K562 (cell line): ENCODE results near the gene GZMM. TPM values are rescaled to one million over a fixed set of nuclear protein-coding genes. Genes with fewer than 3 reads are reported as not detected.

Experiments used
- ATAC-seq: fragments of 200-7000 bp; cut with Tn5 transposase; 3 replicates; pipeline ENCODE4 v1.9.1; 2020; ENCODE audit warnings: moderate library complexity
- BruUV-seq: library from RNA; stranded (reverse); fragments of 400-500 nt; replicated peaks from 2 replicates; lab custom pipeline; 2021; lab: Mats Ljungman, UMichigan
- CTCF ChIA-PET: fragments of 300-600 bp; formaldehyde crosslinking; extraction: SDS; loops from one replicate; lab custom pipeline; 2021; ENCODE audit warnings: low intra/inter-chr PET ratio; lab: Yijun Ruan, JAX
- POLR2A ChIA-PET: fragments of 300-600, 350-650 bp; sonication (Branson Sonifier 250); formaldehyde crosslinking; extraction: SDS; loops from one replicate; lab custom pipeline; 2021; ENCODE audit warnings: antibody characterized with exemption, inconsistent platforms; lab: Yijun Ruan, JAX
- DNase-seq, 4 experiments: peaks; one replicate each; pipeline versions ENCODE4 v3.0.0 to v3.0.0-alpha.2; 2011 to 2018; ENCODE audit warnings: low spot score in 3 of 4, mixed read lengths in 3 of 4; ENCODE audit errors: extremely low read depth in 1 of 4
- FAIRE-seq: peaks from 2 replicates; lab custom pipeline; 2011; peaks lifted over from hg19 to GRCh38; lab: Jason Lieb, UNC
- H2AFZ ChIP-seq: 2 replicates; pipeline ENCODE4 v1.6.0; 2011; ENCODE audit warnings: low read depth, low read length, control low read depth, inconsistent platforms
- H3K27ac ChIP-seq: fragments of 200-600 bp; 3 replicates; pipeline ENCODE4 v1.8.0; 2011; ENCODE audit warnings: low read depth, mild to moderate bottlenecking, control low read depth, inconsistent platforms, low read length, moderate library complexity, mixed read lengths; ENCODE audit errors: extremely low read depth
- H3K27me3 ChIP-seq, 2 experiments: fragments of 300-600 bp in 1 of 2; 2 replicates in 1 of 2; 3 replicates in 1 of 2; pipeline versions ENCODE4 v1.6.0 to v1.8.0; 2011; ENCODE audit warnings: inconsistent platforms in 2 of 2, low read length in 2 of 2, mild to moderate bottlenecking in 1 of 2, mixed read lengths in 1 of 2, moderate library complexity in 1 of 2; ENCODE audit not compliant: control insufficient read depth in 2 of 2, insufficient read depth in 2 of 2
- H3K36me3 ChIP-seq: fragments of 300-600 bp; 3 replicates; pipeline ENCODE4 v1.8.0; 2011; ENCODE audit warnings: mild to moderate bottlenecking, low read length, inconsistent platforms; ENCODE audit not compliant: control insufficient read depth, insufficient read depth
- H3K4me1 ChIP-seq, 2 experiments: fragments of 200-600 bp in 1 of 2; replicated peaks in 1 of 2; 2 replicates in 1 of 2; 3 replicates in 1 of 2; pipeline versions ENCODE4 v1.5.1 to v1.8.0; 2011; ENCODE audit warnings: inconsistent platforms in 2 of 2, low read length in 2 of 2, mild to moderate bottlenecking in 1 of 2, mixed read lengths in 1 of 2, moderate library complexity in 1 of 2; ENCODE audit not compliant: control insufficient read depth in 2 of 2, insufficient read depth in 2 of 2
- H3K4me2 ChIP-seq: 2 replicates; pipeline ENCODE4 v1.6.1; 2011; ENCODE audit warnings: low read length, control low read depth, inconsistent platforms, mixed read lengths; ENCODE audit not compliant: insufficient read depth
- H3K4me3 ChIP-seq: fragments of 200-600 bp; sonication (generic), shearing (Covaris generic); 2 replicates; pipeline ENCODE4 v1.5.1; 2016; ENCODE audit warnings: control low read depth, inconsistent platforms
- H3K79me2 ChIP-seq: fragments of 200-600 bp; 3 replicates; pipeline ENCODE4 v1.8.0; 2011; ENCODE audit warnings: low read length, inconsistent platforms; ENCODE audit not compliant: control insufficient read depth, insufficient read depth
- H3K9ac ChIP-seq, 2 experiments: 2 replicates each; pipeline versions ENCODE4 v1.6.0 to v1.6.1; 2011; ENCODE audit warnings: low read depth in 2 of 2, low read length in 2 of 2, control low read depth in 1 of 2, inconsistent platforms in 1 of 2, mild to moderate bottlenecking in 1 of 2, mixed read lengths in 1 of 2; ENCODE audit not compliant: insufficient read depth in 1 of 2
- H3K9me1 ChIP-seq: one replicate; pipeline ENCODE4 v1.6.0; 2011; ENCODE audit warnings: inconsistent platforms, mild to moderate bottlenecking, low read length, moderate library complexity; ENCODE audit not compliant: control insufficient read depth, insufficient read depth
- H3K9me3 ChIP-seq: replicated peaks from 2 replicates; pipeline ENCODE4 v1.5.1; 2011; ENCODE audit warnings: low read depth, low read length, inconsistent platforms; ENCODE audit not compliant: control insufficient read depth, insufficient read depth
- H4K20me1 ChIP-seq: replicated peaks from 2 replicates; pipeline ENCODE4 v1.6.1; 2011; ENCODE audit warnings: low read length, inconsistent platforms, mixed read lengths; ENCODE audit not compliant: control insufficient read depth, insufficient read depth
- ETS1 ChIP-seq: conservative IDR thresholded peaks from 2 replicates; pipeline ENCODE4 v1.6.1; 2011; ENCODE audit warnings: low read depth, mild to moderate bottlenecking, low read length; ENCODE audit not compliant: control insufficient read depth
- HMBOX1 ChIP-seq: sonication (generic); IDR thresholded peaks from 2 replicates; pipeline ENCODE4 v1.6.1; 2016
- PHF8 ChIP-seq: fragments of 200-600 bp; sonication (generic); IDR thresholded peaks from 2 replicates; pipeline ENCODE4 v1.6.1; 2012; ENCODE audit warnings: mixed run types, mild to moderate bottlenecking, inconsistent platforms, low read length, moderate library complexity, borderline replicate concordance
- PRDM10 ChIP-seq: fragments of 450-650 bp; IDR thresholded peaks from 2 replicates; pipeline ENCODE4 v1.6.1; 2018; ENCODE audit not compliant: partially characterized antibody
- TOE1 ChIP-seq, 2 experiments: fragments of 450-650 bp in 1 of 2; sonication (generic) in 1 of 2; formaldehyde crosslinking in 1 of 2; IDR thresholded peaks; 2 replicates each; pipeline versions ENCODE4 v1.7.1 to v1.8.0; 2016 to 2022; ENCODE audit warnings: borderline replicate concordance in 2 of 2, mild to moderate bottlenecking in 2 of 2, antibody characterized with exemption in 1 of 2, inconsistent platforms in 1 of 2, low read depth in 1 of 2, missing genetic modification reagents in 1 of 2, moderate library complexity in 1 of 2
- TRIM24 ChIP-seq, 2 experiments: fragments of 450-650 bp; IDR thresholded peaks; 2 replicates each; pipeline ENCODE4 v1.6.1; 2016
- WGBS: fragments of 100-300 bp; shearing (Covaris generic); methylation state at CpG from one replicate; pipeline ENCODE4 v1.1.6; 2016; ENCODE audit warnings: low coverage, mixed read lengths; ENCODE audit not compliant: insufficient coverage; ENCODE audit errors: missing lambda C conversion rate; 5-methylcytosine and 5-hydroxymethylcytosine counted together
- in situ Hi-C: fragments of 300-500 bp; cut with MboI; formaldehyde crosslinking; loops from 4 replicates; pipeline ENCODE4 v1.15.0; 2018; ENCODE audit warnings: inconsistent platforms, mixed read lengths
- intact Hi-C: fragments of 100-400 bp; cut with micrococcal nuclease; formaldehyde crosslinking; loops from 2 replicates; pipeline ENCODE4 v1.14.2; 2022
- polyA plus RNA-seq, 8 experiments: library from polyadenylated mRNA; depleted of rRNA in 4 of 8; stranded (reverse) in 5 of 8; unstranded in 3 of 8; fragments of >200 nt; fragmentation: Nextera tagmentation in 2 of 8; fragmentation: Illumina TruSeq in 1 of 8; extraction: Ambion mirVana in 2 of 8; extraction: Trizol in 1 of 8; gene quantifications; 2 replicates each; pipeline versions ENCODE4 v1.2.1 to v1.2.3, GENCODE V29; 2011 to 2014; ENCODE audit warnings: inconsistent platforms in 1 of 8, missing spikeins in 1 of 8
- total RNA-seq, 7 experiments: library from RNA; depleted of rRNA in 6 of 7; stranded (reverse); fragments of >200 nt in 6 of 7; fragmentation: Illumina TruSeq in 2 of 7; extraction: Trizol in 2 of 7; gene quantifications; 2 replicates each; pipeline versions ENCODE4 v1.2.1 to v1.2.3, GENCODE V29; 2011 to 2021; ENCODE audit warnings: low replicate concordance in 1 of 7

GZMM gene
- total and polyA plus RNA-seq, 9 of the 15 experiments (the other 6 are each of a cell fraction or from before 2014, with no cell fraction given): 0.08 to 2.6 (median 0.70) TPM; not detected in 2

GRCh38 chr19:567296-567900 lies 23.5 kb downstream of the GZMM start (continued):
- TF ChIP-seq PRDM10: peak; percentile 55

GRCh38 chr19:570251-570686 lies 26.4 kb downstream of the GZMM start:
- in situ Hi-C loops (no loop called here), intact Hi-C loops (no loop called here)
- BruUV-seq: no TSS peak
- peaks cover 5% of the 10 kb centered on the region for H3K9me1 ChIP-seq
- CTCF ChIA-PET: no interaction called here
- peaks cover 10% of the 10 kb centered on the region for H3K9me3 ChIP-seq
- no peak overlapping the region for H2AFZ ChIP-seq
- H3K27ac ChIP-seq: peak overlapping the region; percentile 65; the same call in 1 of the 3 replicates
- H3K4me2 ChIP-seq: no peak overlapping the region
- H4K20me1 ChIP-seq: peaks cover 20% of the 10 kb centered on the region
- WGBS: 92% methylated on average over 12 of the region's 25 CpGs
- H3K4me1 ChIP-seq: peaks cover 14 to 58% of the 10 kb centered on the region in 2 experiments
- TF ChIP-seq HMBOX1 (no peak), ETS1 (no peak), TRIM24 (IDR thresholded peaks at IDR 0.05) (peak; percentile 31 to 69; a peak in 3 of 4 replicates), PHF8 (no peak), TOE1 (IDR thresholded peaks at IDR 0.05; ENCODE audit: borderline replicate concordance) (0 out of 2 replicates have a peak, but pooled peaks have one; percentile 16), TOE1 (CRISPR knock-in tag; IDR thresholded peaks at IDR 0.05; ENCODE audit: borderline replicate concordance, low read depth) (no peak)
- H3K27me3 ChIP-seq: no peaks in the 10 kb centered on the region
- no peak overlapping the region for H3K4me3 ChIP-seq
- H3K9ac ChIP-seq: no peak overlapping the region
- FAIRE-seq (no peak), ATAC-seq (no peak), DNase-seq (peak in 3 of 4 experiments; percentile 55 to 61 (median 60))
- peaks cover 32% of the 10 kb centered on the region for H3K79me2 ChIP-seq
- H3K36me3 ChIP-seq: peaks cover 3% of the 10 kb centered on the region; the same call in 1 of the 3 replicates
- POLR2A ChIA-PET: no interaction called here
